HTR-8/SVneo (cell line): Measurements from ENCODE around the gene ARFRP1.

Source experiments
- DNase-seq: peaks from one replicate; pipeline ENCODE4 v3.0.0; 2011; ENCODE audit warnings: low spot score, mixed read lengths; ENCODE audit not compliant: insufficient read length
- FAIRE-seq: peaks from 2 replicates; lab custom pipeline; 2011; peaks lifted over from hg19 to GRCh38; lab: Jason Lieb, UNC

Gene ARFRP1

GRCh38 chr20:63707558-63708300 is at the start of gene ARFRP1, which contains the start of gene ZGPAT:
Gene ARFRP1, minus strand, starts transcription at chr20:63707976. Its CDS starts 885 bp downstream, at chr20:63707091.
Gene ZGPAT, plus strand, starts transcription at chr20:63708039. Its CDS starts 542 bp downstream, at chr20:63708581.
- FAIRE-seq, result peak; percentile 97

GRCh38 chr20:63756648-63756991 is 48.8 kb upstream of the ARFRP1 start:
- peak; percentile 79 for FAIRE-seq
- no peak for DNase-seq

More at GRCh38 chr20:63707558-63708300, at the start of gene ARFRP1, which contains the start of gene ZGPAT:
- DNase-seq, result peak; percentile 97

- DNase-seq (no peak), FAIRE-seq (peak; percentile 36)
Measured at GRCh38 chr20:63755933-63756647, 48.3 kb upstream of the ARFRP1 start.

GRCh38 chr20:63754008-63754407 is 46.2 kb upstream of the ARFRP1 start:
- DNase-seq (no peak), FAIRE-seq (peak; percentile 40)

GRCh38 chr20:63753381-63753780 is 45.6 kb upstream of the ARFRP1 start:
- peak; percentile 89 for FAIRE-seq
- DNase-seq, result no peak

- DNase-seq (no peak), FAIRE-seq (peak; percentile 65)
Measured at GRCh38 chr20:63752411-63753101, 44.8 kb upstream of the ARFRP1 start.

- FAIRE-seq (peak; percentile 13), DNase-seq (no peak)
Measured at GRCh38 chr20:63751471-63752271, 43.9 kb upstream of the ARFRP1 start.

- FAIRE-seq (peak; percentile 81), DNase-seq (no peak)
Measured at GRCh38 chr20:63750807-63751470, 43.2 kb upstream of the ARFRP1 start.

GRCh38 chr20:63749597-63750508 is 42.1 kb upstream of the ARFRP1 start:
- FAIRE-seq (peak; percentile 84), DNase-seq (no peak)

- FAIRE-seq (no peak), DNase-seq (no peak)
Measured at GRCh38 chr20:63748934-63749270, 41.1 kb upstream of the ARFRP1 start.

- DNase-seq (no peak), FAIRE-seq (peak; percentile 80)
Measured at GRCh38 chr20:63748070-63748933, 40.5 kb upstream of the ARFRP1 start.

GRCh38 chr20:63747622-63748069 is 39.9 kb upstream of the ARFRP1 start:
- FAIRE-seq (no peak), DNase-seq (no peak)

- peak; percentile 31 for FAIRE-seq
- no peak for DNase-seq
Measured at GRCh38 chr20:63746751-63747315, 39.1 kb upstream of the ARFRP1 start.

- FAIRE-seq (peak; percentile 62), DNase-seq (no peak)
Measured at GRCh38 chr20:63745961-63746731, 38.4 kb upstream of the ARFRP1 start.

GRCh38 chr20:63745424-63745805 is 37.6 kb upstream of the ARFRP1 start:
- DNase-seq, result no peak
- peak; percentile 76 for FAIRE-seq

- FAIRE-seq, result peak; percentile 20
- DNase-seq, result no peak
Measured at GRCh38 chr20:63744574-63745423, 37.0 kb upstream of the ARFRP1 start.
